GM12873 (cell line): ENCODE results near the gene CPED1.

Source experiments
- CTCF ChIP-seq: IDR thresholded peaks from 2 replicates; pipeline ENCODE4 v1.5.1; 2012; ENCODE audit warnings: low read depth, mild to moderate bottlenecking, moderate library complexity, low read length, control low read depth; ENCODE audit not compliant: insufficient read depth; ENCODE audit errors: missing control alignments

CPED1 gene

GRCh38 chr7:121024611-121025010, 36.1 kb downstream of the CPED1 start:
- TF ChIP-seq CTCF = no peak

- TF ChIP-seq CTCF = no peak
These were observed 37.6 kb downstream of the CPED1 start for GRCh38 chr7:121026159-121026558.

- TF ChIP-seq CTCF = no peak
These were observed 38.1 kb downstream of the CPED1 start for GRCh38 chr7:121026577-121027111.

GRCh38 chr7:121027761-121028669, 39.5 kb downstream of the CPED1 start:
- no peak for TF ChIP-seq CTCF

GRCh38 chr7:121029302-121029701, 40.8 kb downstream of the CPED1 start:
- TF ChIP-seq CTCF = no peak

- no peak for TF ChIP-seq CTCF
These were observed 41.8 kb downstream of the CPED1 start for GRCh38 chr7:121030308-121030707.

GRCh38 chr7:121032645-121033460, 44.3 kb downstream of the CPED1 start:
- TF ChIP-seq CTCF = no peak
